H7 (cell line): ENCODE data around the gene SMC3. TPM values are rescaled to one million over a fixed set of nuclear protein-coding genes. Genes with fewer than 3 reads are reported as not detected.
A peak's percentile ranks its signal among the peaks of the same experiment; 100 is the strongest.

ENCODE experiments used
- DNase-seq: peaks from one replicate; pipeline ENCODE4 v3.0.0; 2012
- H3K27me3 ChIP-seq: 2 replicates; pipeline ENCODE4 v1.6.0; 2011; ENCODE audit warnings: mild to moderate bottlenecking, low read length; ENCODE audit not compliant: control insufficient read depth, insufficient read depth
- H3K36me3 ChIP-seq: replicated peaks from 2 replicates; pipeline ENCODE4 v1.5.1; 2011; ENCODE audit warnings: low read length; ENCODE audit not compliant: control insufficient read depth, insufficient read depth
- H3K4me3 ChIP-seq: 2 replicates; pipeline ENCODE4 v1.5.1; 2011; ENCODE audit warnings: low read depth, mild to moderate bottlenecking, control low read depth, low read length, moderate library complexity; ENCODE audit not compliant: insufficient read depth
- total RNA-seq: library from RNA; depleted of rRNA; stranded (reverse); fragments of >200 nt; shearing (Covaris generic); gene quantifications from 2 replicates; pipeline ENCODE4 v1.2.3, GENCODE V29; 2014

SMC3 gene
- total RNA-seq, 1 experiment from 2014 or later, result 33.1 TPM

DNA sequence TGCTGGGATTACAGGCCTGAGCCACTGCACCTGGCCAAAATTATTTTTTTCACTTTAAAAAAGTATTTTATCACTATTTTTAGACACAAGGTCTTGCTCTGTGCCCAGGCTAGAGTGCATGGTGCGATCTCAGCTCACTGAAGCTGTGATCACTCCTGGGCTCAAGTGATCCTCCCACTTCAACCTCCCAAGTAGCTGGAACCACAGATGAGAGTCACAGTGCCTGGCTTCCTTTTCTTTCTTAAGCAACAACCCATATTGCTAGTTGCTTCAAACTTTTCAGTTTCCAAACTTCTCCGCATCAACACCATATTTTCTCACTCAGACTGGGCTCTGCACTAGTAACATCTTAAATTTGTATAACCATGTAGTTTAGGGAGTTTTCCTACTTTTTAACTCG lies 9.5 kb upstream of the SMC3 start:
- no peaks in the 10 kb centered on the region for H3K36me3 ChIP-seq
- no peak overlapping the region for H3K4me3 ChIP-seq
- DNase-seq, result no peak

DNA sequence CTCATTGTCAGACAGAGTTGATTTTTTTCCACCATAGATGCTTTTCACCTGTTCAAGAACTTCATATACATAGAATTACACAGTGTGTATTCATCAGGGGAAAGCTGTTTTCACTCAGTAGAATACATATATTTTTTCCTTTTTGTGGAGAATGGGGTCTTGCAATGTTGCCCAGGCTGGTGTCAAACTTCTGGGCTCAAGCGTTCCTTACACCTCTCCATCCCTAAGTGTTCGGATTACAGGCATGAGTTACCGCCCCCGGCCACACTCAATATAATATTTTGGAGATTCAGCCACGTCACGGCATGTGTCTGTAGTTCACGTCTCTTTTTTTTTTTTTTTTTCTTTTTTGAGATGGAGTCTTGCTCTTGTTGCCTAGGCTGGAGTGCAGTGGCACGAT lies 7.5 kb upstream of the SMC3 start:
- Histone ChIP-seq H3K27me3 (no peaks in the 10 kb centered on the region), H3K4me3 (no peak overlapping the region), H3K36me3 (no peaks in the 10 kb centered on the region)
- no peak for DNase-seq

More for the DNA sequence above, 9.5 kb upstream of the SMC3 start:
- H3K27me3 ChIP-seq, result no peaks in the 10 kb centered on the region

DNA sequence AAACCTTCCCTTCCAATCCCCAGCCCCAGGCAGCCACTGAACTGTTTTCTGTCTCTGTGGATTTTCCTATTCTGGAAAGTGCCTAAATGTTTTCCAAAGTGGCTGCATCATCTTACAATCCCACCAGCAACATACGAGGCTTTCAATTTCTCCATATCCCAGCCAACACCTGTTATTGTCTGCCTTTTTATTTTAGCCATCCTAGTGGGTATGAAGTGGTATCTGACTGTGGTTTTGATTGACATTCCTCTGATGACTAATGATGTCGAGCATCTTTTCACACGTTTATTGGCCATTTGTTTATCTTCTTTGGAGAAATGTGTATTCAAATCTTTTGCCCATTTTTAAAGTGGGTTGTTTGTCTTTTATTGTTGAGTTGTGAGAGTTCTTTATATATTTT lies 6.2 kb upstream of the SMC3 start:
- Histone ChIP-seq H3K4me3 (no peak overlapping the region), H3K36me3 (no peaks in the 10 kb centered on the region), H3K27me3 (no peaks in the 10 kb centered on the region)
- no peak for DNase-seq

DNA sequence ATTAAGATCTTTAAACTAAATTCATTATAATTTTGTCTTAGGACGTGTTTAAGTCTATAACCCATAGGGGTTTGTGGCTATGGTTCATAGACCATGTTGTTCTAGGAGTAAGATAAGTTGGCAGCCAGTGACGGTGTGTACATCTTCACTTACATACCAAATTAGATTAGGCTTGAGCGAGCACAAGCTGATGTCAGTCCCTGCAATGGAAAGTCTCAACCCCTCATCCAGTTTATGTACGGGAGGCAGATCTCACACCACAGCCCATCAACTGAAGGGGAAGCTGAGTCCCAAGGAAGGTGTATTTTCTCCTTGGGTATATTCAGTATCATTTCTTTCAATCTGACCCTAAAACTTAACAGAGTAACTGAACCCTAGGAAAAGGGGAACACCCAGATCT lies 5.1 kb upstream of the SMC3 start:
- H3K27me3 ChIP-seq, result no peaks in the 10 kb centered on the region
- no peak for DNase-seq
- H3K36me3 ChIP-seq, result no peaks in the 10 kb centered on the region
- no peak overlapping the region for H3K4me3 ChIP-seq

DNA sequence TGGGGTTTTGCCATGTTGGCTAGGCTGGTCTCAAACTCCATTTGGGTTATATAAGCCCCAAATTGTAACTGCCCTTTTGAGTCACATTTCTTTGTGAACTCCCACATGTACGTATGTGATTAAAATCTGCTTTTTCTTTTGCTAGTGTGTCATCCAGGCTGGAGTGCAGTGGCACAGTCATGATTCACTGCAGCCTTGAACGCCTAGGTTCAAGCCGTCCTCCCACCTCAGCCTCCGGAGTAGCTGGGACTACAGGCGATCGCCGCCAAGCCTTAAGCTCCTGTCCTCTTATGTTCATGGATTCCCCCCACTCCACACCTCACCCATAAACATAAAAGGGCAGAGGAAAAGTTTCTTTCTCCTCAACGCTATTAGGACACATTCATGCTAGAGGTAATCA lies 4.4 kb upstream of the SMC3 start:
- no peaks in the 10 kb centered on the region for H3K27me3 ChIP-seq
- H3K36me3 ChIP-seq, result no peaks in the 10 kb centered on the region
- no peak for DNase-seq
- H3K4me3 ChIP-seq, result no peak overlapping the region

DNA sequence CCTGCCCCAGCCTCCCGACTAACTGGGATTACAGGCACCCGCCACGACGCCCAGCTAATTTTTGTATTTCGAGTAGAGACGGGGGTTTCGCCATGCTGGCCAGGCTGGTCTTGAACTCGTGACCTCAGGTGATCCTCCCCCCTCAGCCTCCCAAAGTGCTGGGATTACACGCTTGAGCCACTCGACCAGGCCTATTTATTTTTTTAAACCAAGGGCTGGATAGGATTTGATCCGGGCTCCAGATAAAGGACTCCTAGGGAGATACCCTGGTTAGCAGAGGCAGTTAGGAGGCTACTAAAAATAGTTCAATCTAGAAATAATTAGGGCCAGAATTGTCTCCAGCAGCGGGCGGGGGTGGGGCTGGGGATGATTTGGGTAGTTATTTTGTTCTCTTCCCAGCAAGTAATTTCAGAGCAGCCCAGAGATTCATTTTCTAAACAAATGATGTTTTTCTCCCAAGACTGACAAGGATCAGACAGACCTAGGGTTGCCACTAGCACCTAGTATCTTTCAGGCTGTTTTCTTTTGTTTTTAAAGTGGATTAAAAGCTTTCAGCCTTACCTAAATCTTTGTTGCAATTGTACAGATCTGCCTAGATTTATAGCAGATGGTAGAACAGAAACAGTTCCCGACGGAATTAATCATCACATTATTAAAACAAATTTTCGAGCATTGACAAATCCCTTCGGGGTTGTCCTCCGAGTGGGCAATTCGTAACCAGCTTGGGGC lies 859 bp upstream of the SMC3 start:
- Histone ChIP-seq H3K4me3 (peak overlapping the region; percentile 93), H3K36me3 (0 out of 2 replicates have a peak, but pooled peaks cover 2% of the 10 kb centered on the region), H3K27me3 (no peaks in the 10 kb centered on the region)
- DNase-seq, result no peak

DNA sequence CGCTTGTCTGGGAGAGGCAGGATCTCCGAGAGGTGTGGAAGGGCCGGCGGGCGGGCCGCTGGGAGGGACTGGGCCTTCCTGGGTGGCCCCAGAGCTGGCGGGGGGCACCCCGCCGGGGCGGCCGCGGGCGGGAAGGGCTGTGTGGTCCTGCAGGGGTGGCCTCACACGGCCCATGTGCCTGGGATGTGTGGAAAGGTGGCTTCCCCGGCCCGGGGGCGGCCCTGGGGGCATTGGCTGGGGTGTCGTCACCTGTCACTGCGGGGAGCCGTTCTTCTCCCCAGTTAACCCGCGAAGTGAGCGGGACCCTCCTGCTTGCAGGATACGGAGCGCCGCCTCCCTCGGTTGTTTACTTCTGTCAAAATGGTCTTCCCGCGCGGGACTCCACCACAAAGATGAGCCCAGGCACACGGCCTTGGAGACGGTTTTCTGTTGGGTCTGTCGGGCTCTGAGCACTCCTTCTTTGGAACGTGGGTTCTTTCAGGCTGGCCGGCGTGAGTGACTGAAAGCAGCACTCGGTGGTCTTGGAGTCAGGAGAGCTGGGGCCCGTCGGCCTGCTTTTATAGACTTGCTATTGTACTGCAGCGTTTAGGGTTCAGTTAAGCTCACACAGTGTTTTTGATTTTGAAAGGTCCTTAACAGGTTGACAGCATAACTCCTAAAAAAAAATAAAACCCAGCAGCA lies 700 bp downstream of the SMC3 start:
- Histone ChIP-seq H3K4me3 (peak overlapping the region; percentile 93), H3K36me3 (0 out of 2 replicates have a peak, but pooled peaks cover 2% of the 10 kb centered on the region), H3K27me3 (no peaks in the 10 kb centered on the region)
- peak; percentile 77 for DNase-seq

DNA sequence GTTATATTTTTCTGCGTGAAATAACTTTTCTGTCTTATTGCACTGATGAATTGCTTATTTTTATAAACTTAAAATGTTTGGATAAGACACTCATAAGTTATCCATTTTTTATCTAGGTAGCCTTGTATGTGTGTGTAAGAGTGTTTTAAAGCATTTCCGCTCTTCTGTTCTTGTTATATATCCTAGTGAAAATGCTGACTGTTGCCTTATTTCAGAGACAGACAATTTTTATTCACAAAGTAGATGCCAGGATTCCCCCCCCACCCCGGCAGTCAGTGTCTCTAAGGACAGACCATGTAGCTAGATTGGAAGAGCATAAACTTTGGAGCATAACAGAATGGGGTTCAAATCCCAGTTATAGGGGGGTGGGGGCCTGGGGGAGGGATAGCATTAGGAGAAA lies 1.6 kb downstream of the SMC3 start:
- Histone ChIP-seq H3K4me3 (peak overlapping the region; percentile 2; the same call in 1 of the 2 replicates), H3K36me3 (peaks cover 2% of the 10 kb centered on the region; the same call in 1 of the 2 replicates), H3K27me3 (no peaks in the 10 kb centered on the region)
- no peak for DNase-seq

DNA sequence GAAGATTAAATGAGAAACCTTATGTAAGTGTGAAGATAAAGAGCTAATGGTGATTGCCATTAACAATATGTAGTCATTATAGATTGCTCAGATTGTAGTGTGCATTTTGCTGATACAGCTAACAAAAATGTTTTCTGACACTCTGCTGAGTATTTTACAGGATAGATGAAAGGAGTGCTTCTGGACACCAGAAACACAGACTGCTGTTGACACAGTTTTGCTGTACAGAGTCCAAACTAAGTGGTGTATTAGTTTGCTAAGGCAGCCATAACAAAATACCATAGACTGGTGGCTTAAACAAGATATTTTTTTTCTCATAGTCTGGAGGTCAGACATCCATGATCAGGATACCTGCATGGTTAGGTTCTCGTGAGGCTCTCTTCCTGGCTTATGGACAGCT lies 2.2 kb downstream of the SMC3 start:
- no peak for DNase-seq
- no peak overlapping the region for H3K4me3 ChIP-seq
- H3K36me3 ChIP-seq, result peaks cover 2% of the 10 kb centered on the region; the same call in 1 of the 2 replicates
- H3K27me3 ChIP-seq, result no peaks in the 10 kb centered on the region

DNA sequence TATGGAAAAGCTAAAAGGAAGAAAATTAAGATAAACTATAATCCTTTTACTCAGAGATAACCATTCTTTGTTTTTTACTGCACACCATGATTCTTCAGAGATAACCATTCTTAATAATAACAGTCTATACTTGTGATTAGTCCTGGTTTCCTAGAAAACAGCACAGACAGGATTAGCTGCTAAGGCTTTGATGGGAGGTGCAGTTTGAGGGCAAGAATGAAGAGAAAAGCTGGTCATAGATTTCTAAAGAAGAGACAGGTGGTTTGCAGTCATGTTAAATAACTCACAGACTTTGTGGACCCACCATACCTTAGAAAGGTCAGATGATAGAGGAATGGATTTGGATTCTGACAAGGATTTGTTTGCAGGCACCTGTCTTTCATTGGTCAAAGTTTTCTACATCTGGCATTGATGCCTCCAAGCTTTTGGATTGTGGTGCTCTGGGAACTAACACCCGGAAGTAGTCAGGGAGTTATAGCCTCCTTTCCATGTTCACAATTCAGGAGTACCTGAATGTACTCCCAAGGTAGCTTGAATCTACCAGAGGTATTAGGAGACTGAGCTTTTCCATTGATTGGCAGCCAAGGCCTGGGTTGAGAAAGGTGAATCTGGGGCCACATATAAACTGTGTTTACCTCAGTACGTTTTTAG lies 3.7 kb downstream of the SMC3 start:
- DNase-seq, result no peak
- no peak overlapping the region for H3K4me3 ChIP-seq
- H3K27me3 ChIP-seq, result no peaks in the 10 kb centered on the region
- H3K36me3 ChIP-seq, result peaks cover 2% of the 10 kb centered on the region

DNA sequence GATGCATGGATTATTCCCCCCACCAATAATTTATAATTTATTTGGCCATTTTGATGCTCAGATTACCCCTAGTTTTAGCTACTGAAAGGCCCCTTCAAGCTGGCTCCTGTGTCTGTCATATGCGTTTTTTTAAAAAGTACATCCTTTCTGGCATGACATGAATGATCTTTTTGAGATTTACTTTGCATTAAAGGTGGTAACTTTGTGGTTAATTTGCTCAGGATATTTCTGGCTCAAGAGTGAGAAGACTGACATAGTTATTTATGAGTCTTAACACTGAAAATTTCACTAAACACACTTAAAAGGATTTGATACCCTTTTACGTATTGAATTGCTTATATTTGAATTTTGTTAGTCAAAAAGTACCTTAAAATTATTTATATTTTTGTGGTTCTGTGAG lies 5.4 kb downstream of the SMC3 start:
- H3K4me3 ChIP-seq, result no peak overlapping the region
- DNase-seq, result no peak
- H3K36me3 ChIP-seq, result peaks cover 4% of the 10 kb centered on the region
- no peaks in the 10 kb centered on the region for H3K27me3 ChIP-seq

DNA sequence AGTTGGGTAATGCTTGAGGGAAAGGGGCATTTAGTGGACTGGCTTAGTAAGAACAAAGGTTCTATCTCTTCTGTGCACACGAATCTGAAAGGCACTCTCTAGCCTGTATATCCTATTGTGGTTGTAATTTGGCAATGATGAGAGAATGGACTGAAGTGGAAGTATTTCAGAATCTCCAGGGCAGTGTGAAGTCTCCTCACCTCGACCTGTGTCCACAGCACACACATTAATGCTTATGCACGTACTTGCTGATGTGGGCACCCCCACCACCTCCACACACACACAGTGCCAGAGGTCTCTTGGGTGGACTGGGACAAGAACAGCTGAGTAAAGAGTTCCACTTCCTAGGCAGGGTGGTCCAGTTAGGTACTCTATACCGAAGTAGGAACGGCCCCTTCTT lies 6.9 kb downstream of the SMC3 start:
- no peak for DNase-seq
- H3K4me3 ChIP-seq, result no peak overlapping the region
- peaks cover 8% of the 10 kb centered on the region for H3K36me3 ChIP-seq
- no peaks in the 10 kb centered on the region for H3K27me3 ChIP-seq

DNA sequence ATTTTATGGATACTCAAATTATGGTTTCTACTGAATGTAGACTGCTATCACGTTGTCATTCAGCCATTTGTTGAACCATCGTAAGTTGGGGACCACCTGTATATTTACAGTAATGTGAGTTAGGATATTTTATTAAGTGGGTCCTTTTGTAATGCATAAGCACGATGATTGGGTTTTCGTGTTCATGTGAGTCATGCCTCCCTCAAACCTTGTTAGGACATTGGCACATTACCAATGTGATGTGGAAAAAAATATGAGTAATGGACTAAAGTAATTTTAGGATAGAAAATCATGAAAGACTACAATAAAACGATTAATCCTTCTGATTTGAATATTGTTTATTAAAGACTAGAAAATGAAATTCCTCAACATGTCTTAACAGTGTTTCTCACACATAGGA lies 8.7 kb downstream of the SMC3 start:
- Histone ChIP-seq H3K36me3 (peaks cover 10% of the 10 kb centered on the region), H3K4me3 (no peak overlapping the region), H3K27me3 (no peaks in the 10 kb centered on the region)
- no peak for DNase-seq

DNA sequence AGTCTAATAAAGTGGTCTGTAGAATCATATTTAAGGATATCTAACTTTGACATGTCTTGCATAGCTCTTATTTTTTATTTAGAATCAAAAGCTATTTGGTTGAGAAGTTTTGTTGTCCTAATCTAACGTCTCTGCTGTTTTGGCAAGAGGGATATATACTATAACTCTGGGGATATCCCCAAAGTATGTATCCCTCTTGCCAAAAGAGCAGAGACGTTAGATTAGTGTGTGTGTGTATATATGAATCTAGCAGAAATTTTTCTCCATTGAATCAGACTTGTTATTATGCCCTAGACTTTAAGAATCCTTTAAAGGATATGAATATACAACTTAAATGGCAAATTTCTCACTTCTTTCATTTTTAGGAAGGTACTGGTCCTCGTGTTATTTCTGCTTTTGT lies 9.6 kb downstream of the SMC3 start:
- H3K4me3 ChIP-seq, result no peak overlapping the region
- H3K36me3 ChIP-seq, result peaks cover 11% of the 10 kb centered on the region
- no peak for DNase-seq
- H3K27me3 ChIP-seq, result no peaks in the 10 kb centered on the region

DNA sequence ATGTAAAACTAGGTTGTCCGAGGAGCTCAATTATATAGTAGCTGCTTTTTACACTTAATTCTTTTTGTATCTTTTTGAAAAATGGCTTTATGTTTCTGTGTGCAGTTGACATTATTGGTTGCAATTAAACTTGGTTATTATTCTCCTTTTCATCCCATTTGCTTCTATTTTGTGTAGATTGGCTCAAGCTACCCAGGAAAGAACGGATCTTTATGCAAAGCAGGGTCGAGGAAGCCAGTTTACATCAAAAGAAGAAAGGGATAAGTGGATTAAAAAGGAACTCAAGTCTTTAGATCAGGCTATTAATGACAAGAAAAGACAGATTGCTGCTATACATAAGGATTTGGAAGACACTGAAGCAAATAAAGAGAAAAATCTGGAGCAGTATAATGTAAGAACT lies 16.5 kb downstream of the SMC3 start:
- Histone ChIP-seq H3K4me3 (no peak overlapping the region), H3K36me3 (peaks cover 25% of the 10 kb centered on the region), H3K27me3 (no peaks in the 10 kb centered on the region)
- no peak for DNase-seq
